ENCODE results near the gene KYNU.
"Not testable (repeated sequence)": the region's sequence is repeated elsewhere in the genome, so short reads cannot be mapped to it uniquely, and the experiment has no call there.

The KYNU gene

GRCh38 chr2:142900327-142900726 is 22.9 kb downstream of the KYNU start:
- not testable (repeated sequence) for H3K36me3 ChIP-seq (ENCODE audit: control insufficient read depth, insufficient read depth, low read length); H3K27me3 ChIP-seq (replicated peaks; ENCODE audit: control insufficient read depth, insufficient read depth, low read length, poor library complexity, severe bottlenecking); DNase-seq; H3K9me3 ChIP-seq (ENCODE audit: control insufficient read depth, low read length); H3K27ac ChIP-seq (ENCODE audit: insufficient read depth, low read length, poor library complexity, severe bottlenecking); H3K4me1 ChIP-seq (ENCODE audit: control insufficient read depth, insufficient read depth, low read length, poor library complexity, severe bottlenecking); H3K4me3 ChIP-seq (ENCODE audit: insufficient read depth, low read depth, low read length, poor library complexity, severe bottlenecking)

GRCh38 chr2:142901780-142902179 is 24.3 kb downstream of the KYNU start:
- H3K4me1 ChIP-seq (ENCODE audit: control insufficient read depth, insufficient read depth, low read length, poor library complexity, severe bottlenecking): no peaks in the 10 kb centered on the region
- H3K27ac ChIP-seq (ENCODE audit: insufficient read depth, low read length, poor library complexity, severe bottlenecking): no peak overlapping the region
- no peak overlapping the region for H3K4me3 ChIP-seq (ENCODE audit: insufficient read depth, low read depth, low read length, poor library complexity, severe bottlenecking)
- H3K36me3 ChIP-seq (ENCODE audit: control insufficient read depth, insufficient read depth, low read length): no peaks in the 10 kb centered on the region
- H3K27me3 ChIP-seq (replicated peaks; ENCODE audit: control insufficient read depth, insufficient read depth, low read length, poor library complexity, severe bottlenecking): no peaks in the 10 kb centered on the region
- DNase-seq: no peak
- H3K9me3 ChIP-seq (ENCODE audit: control insufficient read depth, low read length): no peaks in the 10 kb centered on the region

GRCh38 chr2:142903726-142904125 is 26.3 kb downstream of the KYNU start:
- not testable (repeated sequence) for H3K9me3 ChIP-seq (ENCODE audit: control insufficient read depth, low read length); H3K27me3 ChIP-seq (replicated peaks; ENCODE audit: control insufficient read depth, insufficient read depth, low read length, poor library complexity, severe bottlenecking); DNase-seq; H3K4me1 ChIP-seq (ENCODE audit: control insufficient read depth, insufficient read depth, low read length, poor library complexity, severe bottlenecking); H3K36me3 ChIP-seq (ENCODE audit: control insufficient read depth, insufficient read depth, low read length); H3K4me3 ChIP-seq (ENCODE audit: insufficient read depth, low read depth, low read length, poor library complexity, severe bottlenecking); H3K27ac ChIP-seq (ENCODE audit: insufficient read depth, low read length, poor library complexity, severe bottlenecking)

GRCh38 chr2:142907653-142908052 is 30.2 kb downstream of the KYNU start:
- no peak overlapping the region for H3K4me3 ChIP-seq (ENCODE audit: insufficient read depth, low read depth, low read length, poor library complexity, severe bottlenecking)
- no peaks in the 10 kb centered on the region for H3K36me3 ChIP-seq (ENCODE audit: control insufficient read depth, insufficient read depth, low read length)
- H3K27ac ChIP-seq (ENCODE audit: insufficient read depth, low read length, poor library complexity, severe bottlenecking): no peak overlapping the region
- H3K27me3 ChIP-seq (replicated peaks; ENCODE audit: control insufficient read depth, insufficient read depth, low read length, poor library complexity, severe bottlenecking): no peaks in the 10 kb centered on the region
- H3K9me3 ChIP-seq (ENCODE audit: control insufficient read depth, low read length): no peaks in the 10 kb centered on the region
- H3K4me1 ChIP-seq (ENCODE audit: control insufficient read depth, insufficient read depth, low read length, poor library complexity, severe bottlenecking): no peaks in the 10 kb centered on the region
- DNase-seq: no peak

- no peak overlapping the region for H3K27ac ChIP-seq (ENCODE audit: insufficient read depth, low read length, poor library complexity, severe bottlenecking)
- H3K36me3 ChIP-seq (ENCODE audit: control insufficient read depth, insufficient read depth, low read length): no peaks in the 10 kb centered on the region
- no peaks in the 10 kb centered on the region for H3K27me3 ChIP-seq (replicated peaks; ENCODE audit: control insufficient read depth, insufficient read depth, low read length, poor library complexity, severe bottlenecking)
- H3K9me3 ChIP-seq (ENCODE audit: control insufficient read depth, low read length): no peaks in the 10 kb centered on the region
- no peak for DNase-seq
- H3K4me1 ChIP-seq (ENCODE audit: control insufficient read depth, insufficient read depth, low read length, poor library complexity, severe bottlenecking): no peaks in the 10 kb centered on the region
- no peak overlapping the region for H3K4me3 ChIP-seq (ENCODE audit: insufficient read depth, low read depth, low read length, poor library complexity, severe bottlenecking)
Observed at GRCh38 chr2:142914507-142915313, 37.2 kb downstream of the KYNU start.

GRCh38 chr2:142915502-142915901 is 38.0 kb downstream of the KYNU start:
- Histone ChIP-seq H3K4me3 (ENCODE audit: insufficient read depth, low read depth, low read length, poor library complexity, severe bottlenecking) (no peak overlapping the region), H3K9me3 (ENCODE audit: control insufficient read depth, low read length) (no peaks in the 10 kb centered on the region), H3K27ac (ENCODE audit: insufficient read depth, low read length, poor library complexity, severe bottlenecking) (no peak overlapping the region), H3K4me1 (ENCODE audit: control insufficient read depth, insufficient read depth, low read length, poor library complexity, severe bottlenecking) (no peaks in the 10 kb centered on the region), H3K36me3 (ENCODE audit: control insufficient read depth, insufficient read depth, low read length) (no peaks in the 10 kb centered on the region), H3K27me3 (replicated peaks; ENCODE audit: control insufficient read depth, insufficient read depth, low read length, poor library complexity, severe bottlenecking) (no peaks in the 10 kb centered on the region)
- no peak for DNase-seq

GRCh38 chr2:142918624-142919023 is 41.2 kb downstream of the KYNU start:
- Histone ChIP-seq H3K27ac (ENCODE audit: insufficient read depth, low read length, poor library complexity, severe bottlenecking) (no peak overlapping the region), H3K27me3 (replicated peaks; ENCODE audit: control insufficient read depth, insufficient read depth, low read length, poor library complexity, severe bottlenecking) (no peaks in the 10 kb centered on the region), H3K4me1 (ENCODE audit: control insufficient read depth, insufficient read depth, low read length, poor library complexity, severe bottlenecking) (no peaks in the 10 kb centered on the region), H3K9me3 (ENCODE audit: control insufficient read depth, low read length) (no peaks in the 10 kb centered on the region), H3K36me3 (ENCODE audit: control insufficient read depth, insufficient read depth, low read length) (no peaks in the 10 kb centered on the region), H3K4me3 (ENCODE audit: insufficient read depth, low read depth, low read length, poor library complexity, severe bottlenecking) (no peak overlapping the region)
- no peak for DNase-seq

- H3K4me1 ChIP-seq (ENCODE audit: control insufficient read depth, insufficient read depth, low read length, poor library complexity, severe bottlenecking): no peaks in the 10 kb centered on the region
- no peak overlapping the region for H3K4me3 ChIP-seq (ENCODE audit: insufficient read depth, low read depth, low read length, poor library complexity, severe bottlenecking)
- no peaks in the 10 kb centered on the region for H3K9me3 ChIP-seq (ENCODE audit: control insufficient read depth, low read length)
- H3K27ac ChIP-seq (ENCODE audit: insufficient read depth, low read length, poor library complexity, severe bottlenecking): no peak overlapping the region
- H3K36me3 ChIP-seq (ENCODE audit: control insufficient read depth, insufficient read depth, low read length): no peaks in the 10 kb centered on the region
- no peak for DNase-seq
- no peaks in the 10 kb centered on the region for H3K27me3 ChIP-seq (replicated peaks; ENCODE audit: control insufficient read depth, insufficient read depth, low read length, poor library complexity, severe bottlenecking)
Observed at GRCh38 chr2:142920571-142920970, 43.1 kb downstream of the KYNU start.

- DNase-seq: no peak
- no peaks in the 10 kb centered on the region for H3K36me3 ChIP-seq (ENCODE audit: control insufficient read depth, insufficient read depth, low read length)
Observed at GRCh38 chr2:142926445-142926844, 49.0 kb downstream of the KYNU start.

GRCh38 chr2:142930835-142931398 is 53.5 kb downstream of the KYNU start:
- no peaks in the 10 kb centered on the region for H3K36me3 ChIP-seq (ENCODE audit: control insufficient read depth, insufficient read depth, low read length)
- no peaks in the 10 kb centered on the region for H3K4me1 ChIP-seq (ENCODE audit: control insufficient read depth, insufficient read depth, low read length, poor library complexity, severe bottlenecking)
- H3K4me3 ChIP-seq (ENCODE audit: insufficient read depth, low read depth, low read length, poor library complexity, severe bottlenecking): no peak overlapping the region
- no peaks in the 10 kb centered on the region for H3K27me3 ChIP-seq (replicated peaks; ENCODE audit: control insufficient read depth, insufficient read depth, low read length, poor library complexity, severe bottlenecking)
- H3K9me3 ChIP-seq (ENCODE audit: control insufficient read depth, low read length): no peaks in the 10 kb centered on the region
- DNase-seq: no peak
- no peak overlapping the region for H3K27ac ChIP-seq (ENCODE audit: insufficient read depth, low read length, poor library complexity, severe bottlenecking)

More at GRCh38 chr2:142926445-142926844, 49.0 kb downstream of the KYNU start:
- no peak overlapping the region for H3K4me3 ChIP-seq (ENCODE audit: insufficient read depth, low read depth, low read length, poor library complexity, severe bottlenecking)
- H3K4me1 ChIP-seq (ENCODE audit: control insufficient read depth, insufficient read depth, low read length, poor library complexity, severe bottlenecking): no peaks in the 10 kb centered on the region
- H3K9me3 ChIP-seq (ENCODE audit: control insufficient read depth, low read length): no peaks in the 10 kb centered on the region
- no peaks in the 10 kb centered on the region for H3K27me3 ChIP-seq (replicated peaks; ENCODE audit: control insufficient read depth, insufficient read depth, low read length, poor library complexity, severe bottlenecking)
- H3K27ac ChIP-seq (ENCODE audit: insufficient read depth, low read length, poor library complexity, severe bottlenecking): no peak overlapping the region

All from effector memory CD4-positive, alpha-beta T cell (primary cell).